HCT116 (cell line): Measurements from ENCODE around the gene BNIPL. TPM values are rescaled to one million over a fixed set of nuclear protein-coding genes. Genes with fewer than 3 reads are reported as not detected.

Experiments used
- ATAC-seq: fragments of 200-7000 bp; cut with Tn5 transposase; 2 replicates; pipeline ENCODE4 v1.9.1; 2020; ENCODE audit warnings: mild to moderate bottlenecking, moderate library complexity
- BruUV-seq: library from RNA; stranded (reverse); fragments of 400-500 nt; replicated peaks from 2 replicates; lab custom pipeline; 2021; lab: Mats Ljungman, UMichigan
- CTCF ChIA-PET: fragments of 300-600 bp; sonication (Branson Sonifier 250); formaldehyde crosslinking; loops from one replicate; lab custom pipeline; 2021; ENCODE audit warnings: antibody characterized with exemption; lab: Charles Lee
- POLR2A ChIA-PET: fragments of 300-600, 350-600 bp; sonication (Branson Sonifier 250); formaldehyde crosslinking; loops from one replicate; lab custom pipeline; 2021; ENCODE audit warnings: antibody characterized with exemption; lab: Charles Lee
- RAD21 ChIA-PET, 2 experiments: fragments of 300-600 bp; sonication (Branson Sonifier 250); formaldehyde crosslinking; loops; one replicate each; lab custom pipeline; 2023; ENCODE audit warnings: low total read pairs in 2 of 2; ENCODE audit not compliant: uncharacterized antibody in 2 of 2, unreplicated experiment in 2 of 2, low non-redundant PET in 1 of 2; lab: Charles Lee
- DNase-seq: peaks from one replicate; pipeline ENCODE4 v3.0.0-alpha.2; 2010; ENCODE audit warnings: low read depth, low spot score
- H2AFZ ChIP-seq: fragments of 200-600 bp; shearing (Covaris generic), sonication (generic); 2 replicates; pipeline ENCODE4 v1.6.1; 2017; ENCODE audit warnings: low read depth, mixed run types, mixed read lengths, antibody characterized with exemption, low read length; ENCODE audit not compliant: poor library complexity, severe bottlenecking
- H3K27ac ChIP-seq: 2 replicates; pipeline ENCODE4 v1.5.1; 2012; ENCODE audit warnings: low read depth, low read length
- H3K27me3 ChIP-seq: fragments of 200-600 bp; sonication (generic); 2 replicates; pipeline ENCODE4 v1.6.1; 2016; ENCODE audit warnings: mixed run types, low read length, mixed read lengths; ENCODE audit not compliant: insufficient read depth
- H3K36me3 ChIP-seq, 2 experiments: fragments of 200-500 bp in 1 of 2; fragments of 200-600 bp in 1 of 2; sonication (Bioruptor generic) in 1 of 2; sonication (generic) in 1 of 2; 2 replicates each; pipeline versions ENCODE4 v1.5.1 to v1.6.1; 2014 to 2016; ENCODE audit warnings: low read length in 2 of 2, inconsistent platforms in 1 of 2, mixed read lengths in 1 of 2, mixed run types in 1 of 2; ENCODE audit not compliant: insufficient read depth in 2 of 2, control insufficient read depth in 1 of 2
- H3K4me1 ChIP-seq, 2 experiments: fragments of 200-600 bp in 1 of 2; sonication (generic) in 1 of 2; 2 replicates each; pipeline versions ENCODE4 v1.5.1 to v1.6.1; 2012 to 2017; ENCODE audit warnings: low read length in 2 of 2, inconsistent platforms in 1 of 2, mild to moderate bottlenecking in 1 of 2, mixed read lengths in 1 of 2, mixed run types in 1 of 2, moderate library complexity in 1 of 2; ENCODE audit not compliant: insufficient read depth in 2 of 2, control insufficient read depth in 1 of 2
- H3K4me2 ChIP-seq: fragments of 200-600 bp; sonication (generic); 2 replicates; pipeline ENCODE4 v1.6.1; 2017; ENCODE audit warnings: mixed run types, low read length, mixed read lengths
- H3K4me3 ChIP-seq, 2 experiments: fragments of 200-600 bp in 1 of 2; sonication (generic) in 1 of 2; replicated peaks in 1 of 2; 2 replicates each; pipeline ENCODE4 v1.5.1; 2011 to 2016; ENCODE audit warnings: low read length in 2 of 2, control low read depth in 1 of 2, low read depth in 1 of 2, mild to moderate bottlenecking in 1 of 2, mixed read lengths in 1 of 2, mixed run types in 1 of 2
- H3K79me2 ChIP-seq: fragments of 200-600 bp; sonication (generic); 2 replicates; pipeline ENCODE4 v1.6.1; 2017; ENCODE audit warnings: mild to moderate bottlenecking, mixed run types, low read length, moderate library complexity, mixed read lengths; ENCODE audit not compliant: insufficient read depth
- H3K9ac ChIP-seq: fragments of 200-600 bp; sonication (generic); 2 replicates; pipeline ENCODE4 v1.6.1; 2016; ENCODE audit warnings: low read length, mixed read lengths
- H3K9me2 ChIP-seq: fragments of 200-600 bp; sonication (generic), shearing (Covaris generic); 2 replicates; pipeline ENCODE4 v1.6.1; 2017; ENCODE audit warnings: mixed run types, mild to moderate bottlenecking, moderate library complexity; ENCODE audit not compliant: insufficient read depth
- H3K9me3 ChIP-seq, 2 experiments: fragments of 200-500 bp in 1 of 2; fragments of 200-600 bp in 1 of 2; sonication (Bioruptor generic) in 1 of 2; sonication (generic) in 1 of 2; 2 replicates each; pipeline ENCODE4 v1.6.1; 2014 to 2017; ENCODE audit warnings: low read length in 2 of 2, mixed read lengths in 2 of 2, inconsistent platforms in 1 of 2, low read depth in 1 of 2, mild to moderate bottlenecking in 1 of 2, mixed run types in 1 of 2, moderate library complexity in 1 of 2; ENCODE audit not compliant: control insufficient read depth in 1 of 2, insufficient read depth in 1 of 2
- H4K20me1 ChIP-seq: fragments of 200-600 bp; sonication (generic), shearing (Covaris generic); 2 replicates; pipeline ENCODE4 v1.6.1; 2017; ENCODE audit warnings: mixed run types, mild to moderate bottlenecking, moderate library complexity; ENCODE audit not compliant: insufficient read depth
- ATF3 ChIP-seq: IDR thresholded peaks from 2 replicates; pipeline ENCODE4 v1.6.1; 2012
- CBX3 ChIP-seq: IDR thresholded peaks from 2 replicates; pipeline ENCODE4 v1.6.1; 2012; ENCODE audit warnings: low read depth
- EGR1 ChIP-seq: IDR thresholded peaks from 2 replicates; pipeline ENCODE4 v1.6.1; 2012; ENCODE audit warnings: low read depth
- EZH2phosphoT487 ChIP-seq: fragments of 200-600 bp; IDR thresholded peaks from 2 replicates; pipeline ENCODE4 v1.6.1; 2018; ENCODE audit warnings: antibody characterized with exemption, borderline replicate concordance
- FOSL1 ChIP-seq: IDR thresholded peaks from 2 replicates; pipeline ENCODE4 v1.6.1; 2012; ENCODE audit warnings: low read depth
- JUND ChIP-seq: IDR thresholded peaks from 2 replicates; pipeline ENCODE4 v1.6.1; 2012
- MAX ChIP-seq: IDR thresholded peaks from 2 replicates; pipeline ENCODE4 v1.6.1; 2012
- POLR2A ChIP-seq: IDR thresholded peaks from 2 replicates; pipeline ENCODE4 v1.7.0; 2011; ENCODE audit warnings: borderline replicate concordance; ENCODE audit not compliant: insufficient read depth, insufficient read length; ENCODE audit errors: extremely low read depth
- RAD21 ChIP-seq: IDR thresholded peaks from 2 replicates; pipeline ENCODE4 v1.6.1; 2012; ENCODE audit warnings: low read depth, mild to moderate bottlenecking
- SIN3A ChIP-seq: IDR thresholded peaks from 2 replicates; pipeline ENCODE4 v1.6.1; 2012; ENCODE audit warnings: low read depth
- YY1 ChIP-seq: IDR thresholded peaks from 2 replicates; pipeline ENCODE4 v1.6.1; 2011; ENCODE audit warnings: low read length, low read depth, moderate library complexity, mild to moderate bottlenecking; ENCODE audit not compliant: insufficient replicate concordance; ENCODE audit errors: extremely low read depth
- ZFX ChIP-seq: fragments of 450-650 bp; IDR thresholded peaks from 2 replicates; pipeline ENCODE4 v1.6.1; 2017
- ZNF274 ChIP-seq: fragments of 200-500 bp; sonication (Bioruptor generic); IDR thresholded peaks from 2 replicates; pipeline ENCODE4 v1.6.1; 2014; ENCODE audit warnings: mild to moderate bottlenecking, low read depth, low read length, inconsistent platforms
- intact Hi-C: fragments of 100-400 bp; cut with micrococcal nuclease; formaldehyde crosslinking; loops from 2 replicates; pipeline ENCODE4 v1.10.0; 2022
- total RNA-seq: library from RNA; stranded (reverse); gene quantifications from one replicate; pipeline ENCODE4 v1.2.1, GENCODE V29; 2021; ENCODE audit not compliant: unreplicated experiment
- TF ChIP-seq, protein P1 (sequence below): IDR thresholded peaks from 2 replicates; pipeline ENCODE4 v1.6.1; 2011; ENCODE audit warnings: mild to moderate bottlenecking, low read length, moderate library complexity; ENCODE audit not compliant: insufficient replicate concordance; ENCODE audit errors: extremely low read depth
- TF ChIP-seq, protein P2 (sequence below), 3 experiments: fragments of 200-600 bp in 1 of 3; sonication (generic) in 1 of 3; IDR thresholded peaks in 2 of 3; conservative IDR thresholded peaks in 1 of 3; 2 replicates each; pipeline ENCODE4 v1.5.1; 2012 to 2017; ENCODE audit warnings: low read depth in 2 of 3, low read length in 2 of 3, antibody characterized with exemption in 1 of 3, borderline replicate concordance in 1 of 3, control low read depth in 1 of 3, mild to moderate bottlenecking in 1 of 3, mixed read lengths in 1 of 3, mixed run types in 1 of 3, moderate library complexity in 1 of 3; ENCODE audit not compliant: insufficient read depth in 1 of 3

The BNIPL gene
- total RNA-seq, 1 experiment from 2014 or later = 0.86 TPM

DNA sequence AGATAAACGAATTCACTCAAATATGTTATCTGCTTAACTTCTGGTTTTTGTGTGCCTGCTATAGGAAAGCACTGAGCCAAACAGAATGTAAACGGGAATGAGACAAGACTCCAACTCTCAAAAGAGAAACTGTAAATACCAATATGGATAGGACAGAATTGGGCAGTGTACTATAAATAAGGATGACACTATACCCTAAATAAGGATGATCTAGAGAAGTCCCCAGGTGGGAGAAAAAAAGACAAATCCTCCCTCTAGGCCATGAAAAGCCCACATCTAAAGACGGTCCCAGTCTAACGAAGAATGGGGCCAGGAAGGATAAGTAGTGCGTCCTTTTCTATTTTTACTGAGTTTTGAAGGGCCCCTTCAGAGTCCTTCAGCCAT, 32.7 kb downstream of the BNIPL start:
- Histone ChIP-seq H3K4me3 (0 out of 4 replicates have a peak overlapping the region, but pooled peaks of 1 of the 2 experiments have one; percentile 78), H3K79me2 (no peaks in the 10 kb centered on the region; the same call in 1 of the 2 replicates), H3K9ac (no peak overlapping the region), H3K4me2 (peak overlapping the region; percentile 86), H4K20me1 (no peaks in the 10 kb centered on the region), H3K9me2 (no peaks in the 10 kb centered on the region), H3K36me3 (no peaks in the 10 kb centered on the region), H3K27me3 (no peaks in the 10 kb centered on the region)
- no TSS peak for BruUV-seq
- no peak for ATAC-seq
- ChIA-PET RAD21 (no interaction called here), CTCF (no interaction called here), POLR2A (no interaction called here)
- TF ChIP-seq EZH2phosphoT487 (no peak), EGR1 (no peak), JUND (no peak), POLR2A (no peak), CBX3 (no peak)
- TF ChIP-seq, all 23 proteins: peak for 0
- no peak for DNase-seq
- Histone ChIP-seq H3K4me1 (peaks cover 22 to 32% of the 10 kb centered on the region in 2 experiments), H3K9me3 (no peaks in the 10 kb centered on the region), H2AFZ (no peak overlapping the region), H3K27ac (no peak overlapping the region)
- intact Hi-C loops = no loop called here

GRCh38 chr1:151070474-151071276, 34.3 kb downstream of the BNIPL start, which contains the start of gene GABPB2:
Gene GABPB2 (plus strand): TSS chr1:151070761. CDS start chr1:151088190, 17,429 bp downstream.
- ChIA-PET CTCF (interaction anchor here (0.7 to 2.2 kb wide), 6 partner anchors 8 to 181 kb away, joined by 3 to 17 read pairs (median 4); no protein-coding TSS in a partner anchor), POLR2A (interaction anchor here (0.5 to 1.5 kb wide), 6 partner anchors 8 to 452 kb away, joined by 3 to 5 read pairs (median 4); partner anchors contain the start of gene CDC42SE1), RAD21 (interaction anchor here (0.7 to 0.9 kb wide), 2 partner anchors 43 to 84 kb away, joined by 3 read pairs; no protein-coding TSS in a partner anchor)
- Histone ChIP-seq H3K4me2 (peak within 1 kb of the TSS; percentile 86), H3K9me2 (no peaks in the 10 kb centered on the region), H3K27me3 (no peaks in the 10 kb centered on the region), H3K4me3 (peak within 1 kb of the TSS; percentile 74 to 78), H3K9ac (peak within 1 kb of the TSS; percentile 88), H3K79me2 (no peaks in the 10 kb centered on the region; the same call in 1 of the 2 replicates), H3K4me1 (peaks cover 22 to 32% of the 10 kb centered on the region in 2 experiments), H4K20me1 (no peaks in the 10 kb centered on the region), H2AFZ (peak within 1 kb of the TSS; percentile 10), H3K36me3 (no peaks in the 10 kb centered on the region), H3K9me3 (no peaks in the 10 kb centered on the region), H3K27ac (peak within 1 kb of the TSS; percentile 98)
- ATAC-seq (peak; percentile 90), DNase-seq (peak; percentile 91)
- intact Hi-C loops = loop anchor here (1.0 kb wide), 1 partner anchor 86 kb away; the partner anchor contains the start of gene TNFAIP8L2
- no TSS peak for BruUV-seq
- TF ChIP-seq FOSL1 (0 out of 2 replicates have a peak, but pooled peaks have one; percentile 11), ZFX (peak; percentile 47; the same call in 1 of the 2 replicates), ATF3 (no peak), YY1 (peak; percentile 93), ZNF274 (no peak), MAX (peak; percentile 86), RAD21 (peak; percentile 62), SIN3A (peak; percentile 68; the same call in 1 of the 2 replicates)
- TF ChIP-seq, protein P1, sequence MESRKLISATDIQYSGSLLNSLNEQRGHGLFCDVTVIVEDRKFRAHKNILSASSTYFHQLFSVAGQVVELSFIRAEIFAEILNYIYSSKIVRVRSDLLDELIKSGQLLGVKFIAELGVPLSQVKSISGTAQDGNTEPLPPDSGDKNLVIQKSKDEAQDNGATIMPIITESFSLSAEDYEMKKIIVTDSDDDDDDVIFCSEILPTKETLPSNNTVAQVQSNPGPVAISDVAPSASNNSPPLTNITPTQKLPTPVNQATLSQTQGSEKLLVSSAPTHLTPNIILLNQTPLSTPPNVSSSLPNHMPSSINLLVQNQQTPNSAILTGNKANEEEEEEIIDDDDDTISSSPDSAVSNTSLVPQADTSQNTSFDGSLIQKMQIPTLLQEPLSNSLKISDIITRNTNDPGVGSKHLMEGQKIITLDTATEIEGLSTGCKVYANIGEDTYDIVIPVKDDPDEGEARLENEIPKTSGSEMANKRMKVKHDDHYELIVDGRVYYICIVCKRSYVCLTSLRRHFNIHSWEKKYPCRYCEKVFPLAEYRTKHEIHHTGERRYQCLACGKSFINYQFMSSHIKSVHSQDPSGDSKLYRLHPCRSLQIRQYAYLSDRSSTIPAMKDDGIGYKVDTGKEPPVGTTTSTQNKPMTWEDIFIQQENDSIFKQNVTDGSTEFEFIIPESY = no peak
- TF ChIP-seq, protein P2, sequence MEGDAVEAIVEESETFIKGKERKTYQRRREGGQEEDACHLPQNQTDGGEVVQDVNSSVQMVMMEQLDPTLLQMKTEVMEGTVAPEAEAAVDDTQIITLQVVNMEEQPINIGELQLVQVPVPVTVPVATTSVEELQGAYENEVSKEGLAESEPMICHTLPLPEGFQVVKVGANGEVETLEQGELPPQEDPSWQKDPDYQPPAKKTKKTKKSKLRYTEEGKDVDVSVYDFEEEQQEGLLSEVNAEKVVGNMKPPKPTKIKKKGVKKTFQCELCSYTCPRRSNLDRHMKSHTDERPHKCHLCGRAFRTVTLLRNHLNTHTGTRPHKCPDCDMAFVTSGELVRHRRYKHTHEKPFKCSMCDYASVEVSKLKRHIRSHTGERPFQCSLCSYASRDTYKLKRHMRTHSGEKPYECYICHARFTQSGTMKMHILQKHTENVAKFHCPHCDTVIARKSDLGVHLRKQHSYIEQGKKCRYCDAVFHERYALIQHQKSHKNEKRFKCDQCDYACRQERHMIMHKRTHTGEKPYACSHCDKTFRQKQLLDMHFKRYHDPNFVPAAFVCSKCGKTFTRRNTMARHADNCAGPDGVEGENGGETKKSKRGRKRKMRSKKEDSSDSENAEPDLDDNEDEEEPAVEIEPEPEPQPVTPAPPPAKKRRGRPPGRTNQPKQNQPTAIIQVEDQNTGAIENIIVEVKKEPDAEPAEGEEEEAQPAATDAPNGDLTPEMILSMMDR (IDR thresholded peaks at IDR 0.05 in 2 of 3, conservative IDR thresholded peaks at IDR 0.05 in 1 of 3; ENCODE audit: borderline replicate concordance in 1 of 3, insufficient read depth in 1 of 3, low read depth in 2 of 3, low read length in 2 of 3) = peak; percentile 50 to 89 (median 87); a peak in 5 of 6 replicates
